Activated CD4-positive, alpha-beta T cell treated with anti-CD3 and anti-CD28 coated beads, Interleukin-2, amount 50 U/mL, for 1 hour (primary cell): ENCODE measurements around the gene NDUFS8.
A peak's percentile ranks its signal among the peaks of the same experiment; 100 is the strongest.

Experiments
- DNase-seq: peaks from one replicate; pipeline ENCODE4 v3.0.0-alpha.2; 2020

NDUFS8 gene

DNA sequence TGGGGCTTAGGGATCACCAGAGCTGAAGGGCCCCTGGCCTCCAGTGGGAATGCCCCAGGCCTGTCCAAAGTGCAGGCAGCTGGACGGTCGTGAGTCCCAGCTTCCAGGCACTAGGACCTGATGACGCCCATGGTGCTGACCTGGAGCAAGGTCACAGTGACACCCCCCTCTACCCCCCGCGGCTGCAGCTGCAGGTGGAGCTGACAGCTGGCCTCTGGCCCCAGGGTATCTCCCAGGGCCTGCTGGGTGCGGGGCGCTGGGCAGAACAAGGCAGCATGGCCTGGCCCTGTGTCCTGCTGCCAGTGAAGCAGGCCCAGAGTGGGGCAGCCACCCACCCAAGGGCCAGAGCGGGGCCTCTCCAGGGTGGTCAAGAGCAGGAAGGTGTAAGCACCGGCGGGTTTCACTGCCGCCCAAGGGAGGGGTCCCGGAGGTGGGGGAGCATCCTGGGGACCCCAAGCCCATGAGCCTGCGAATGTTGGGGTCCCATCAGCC, 7.8 kb downstream of the NDUFS8 start:
- DNase-seq = no peak

DNA sequence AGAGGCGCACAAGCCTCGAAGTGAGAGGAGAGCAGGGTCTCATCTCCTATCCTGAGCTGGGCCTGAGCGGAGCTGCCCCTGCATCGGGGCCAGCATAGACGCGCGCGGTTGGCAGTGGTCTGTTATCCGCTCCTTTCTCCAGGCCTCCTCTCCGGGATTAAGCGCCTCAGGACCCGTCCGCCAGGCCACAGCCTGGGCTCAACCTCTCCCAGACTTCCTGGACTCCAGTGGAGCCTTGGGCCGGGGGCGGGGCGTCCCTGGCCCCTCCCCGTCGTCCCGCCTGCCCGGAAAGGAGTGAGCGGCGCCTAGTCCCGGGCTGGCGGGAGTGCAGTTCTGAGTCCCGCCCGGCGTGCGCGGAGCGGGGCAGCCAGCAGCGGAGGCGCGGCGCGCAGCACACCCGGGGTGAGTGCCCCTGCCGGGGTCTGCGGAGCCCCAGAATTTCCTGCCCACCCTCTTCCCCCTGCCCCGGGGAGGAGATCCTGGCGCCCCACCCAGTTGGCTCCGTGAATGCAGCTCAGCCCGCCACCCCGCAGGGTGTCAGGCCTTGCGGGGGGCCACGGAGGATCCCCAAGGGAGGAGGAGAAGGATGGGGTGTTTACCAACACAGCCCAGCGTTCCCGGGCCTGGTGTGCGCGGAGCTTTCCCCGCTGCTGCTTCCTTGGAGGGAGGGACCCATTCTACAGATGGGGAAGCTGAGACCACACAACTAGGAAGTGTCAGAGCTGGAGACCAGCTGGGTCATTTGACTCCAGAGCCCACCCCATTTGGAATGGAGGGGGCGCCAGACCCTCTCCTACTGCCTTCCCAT, 8.4 kb downstream of the NDUFS8 start, which contains the start of gene TCIRG1:
Gene TCIRG1 (plus strand): TSS at position 308 of the 808 bp plus-strand sequence. CDS start 2,247 bp downstream, outside the sequence.
- DNase-seq = peak; percentile 34

DNA sequence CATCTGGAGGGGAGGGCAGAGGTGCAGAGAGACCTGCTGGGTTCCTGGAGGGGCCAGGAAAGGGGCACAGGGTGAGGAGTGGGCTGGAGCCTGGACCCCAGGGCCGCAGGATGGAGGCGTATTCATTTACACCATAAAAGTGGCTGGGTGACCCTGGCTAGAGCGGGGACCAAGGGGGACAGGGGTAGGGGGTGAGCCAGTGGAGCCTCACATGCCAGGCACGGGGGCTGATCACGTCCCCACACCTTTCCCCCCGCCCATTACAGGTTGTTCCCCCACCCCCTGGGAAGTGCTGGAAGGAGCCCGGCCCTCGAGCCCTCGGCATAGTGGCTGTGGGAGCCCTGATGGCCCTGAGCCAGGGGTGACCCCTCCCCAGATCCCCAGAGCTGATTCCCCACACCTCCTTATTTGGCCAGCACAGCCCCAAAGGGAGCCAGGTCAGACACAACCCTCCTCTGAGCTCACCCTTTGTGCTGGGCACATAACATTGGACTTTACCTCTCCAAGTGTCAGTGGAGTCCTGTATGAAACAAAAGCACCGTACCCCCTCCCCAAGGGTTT, 9.1 kb downstream of the NDUFS8 start:
- no peak for DNase-seq

DNA sequence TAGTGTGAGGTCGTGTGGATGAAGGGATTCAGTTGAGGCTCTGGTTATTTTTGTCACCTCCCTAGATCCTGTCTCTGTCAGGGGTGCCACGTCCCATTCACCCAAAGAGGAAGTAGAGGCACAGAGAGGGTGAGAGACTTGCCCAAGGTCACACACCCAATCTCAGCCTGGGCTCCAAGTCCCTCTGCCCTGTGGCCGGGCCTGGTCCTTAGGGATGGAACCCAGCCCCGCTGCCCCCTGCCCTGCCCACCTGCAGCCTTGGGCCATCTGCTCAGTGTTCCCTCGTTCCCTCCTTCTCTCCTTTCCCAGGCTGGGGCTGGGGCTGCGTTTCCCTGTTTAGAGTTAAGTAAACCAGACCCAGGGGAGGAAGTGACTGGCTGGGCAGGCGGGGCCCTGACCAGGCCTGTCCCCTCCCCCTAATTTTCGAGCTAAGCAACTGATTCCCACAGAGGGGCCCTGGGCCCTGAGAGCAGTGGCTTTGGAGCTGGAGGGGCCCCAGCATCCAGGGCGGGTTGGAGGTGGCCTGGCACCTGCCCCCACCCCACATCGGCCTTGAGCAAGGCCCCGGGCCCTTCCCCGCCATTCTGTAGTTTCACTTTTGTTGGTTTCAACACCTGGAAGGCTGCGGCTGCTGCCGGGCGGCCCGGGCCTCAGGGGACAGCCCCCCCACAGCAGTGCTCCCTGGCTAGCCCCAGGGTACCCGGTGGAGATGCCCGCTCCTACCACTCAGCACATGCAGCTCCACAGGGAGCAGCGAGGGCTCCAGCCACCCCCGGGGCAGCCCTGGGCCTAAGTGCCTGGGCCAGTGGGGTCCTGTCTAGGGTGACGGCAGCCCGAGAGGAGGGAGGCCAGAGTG, 9.8 kb downstream of the NDUFS8 start:
- DNase-seq = peak; percentile 37

DNA sequence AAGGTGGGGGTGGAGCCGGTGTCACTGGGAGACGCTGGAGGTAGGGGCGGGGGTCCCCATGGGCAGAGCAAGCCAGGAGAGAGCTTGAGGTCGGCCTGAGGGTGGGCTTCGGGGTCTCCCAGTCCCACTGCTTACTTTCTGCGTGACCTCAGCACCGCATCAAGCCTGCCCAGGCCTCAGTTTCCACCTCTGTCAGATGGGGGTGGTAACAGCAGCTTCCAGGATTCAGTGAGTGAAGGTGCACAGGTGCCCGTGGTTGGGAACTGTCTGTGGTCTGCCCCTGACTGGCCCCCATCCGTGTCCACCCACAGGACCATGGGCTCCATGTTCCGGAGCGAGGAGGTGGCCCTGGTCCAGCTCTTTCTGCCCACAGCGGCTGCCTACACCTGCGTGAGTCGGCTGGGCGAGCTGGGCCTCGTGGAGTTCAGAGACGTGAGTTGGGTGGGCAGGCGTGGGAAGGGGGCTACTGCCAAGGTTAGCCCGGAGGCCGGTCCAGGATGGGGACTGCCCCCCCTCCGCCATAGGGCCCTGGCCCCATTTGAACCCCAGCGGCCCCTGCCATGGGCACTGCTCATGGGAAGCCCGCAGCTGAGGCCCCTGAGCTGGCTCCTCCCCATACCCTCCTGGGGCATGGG, 10.6 kb downstream of the NDUFS8 start:
- DNase-seq = no peak

DNA sequence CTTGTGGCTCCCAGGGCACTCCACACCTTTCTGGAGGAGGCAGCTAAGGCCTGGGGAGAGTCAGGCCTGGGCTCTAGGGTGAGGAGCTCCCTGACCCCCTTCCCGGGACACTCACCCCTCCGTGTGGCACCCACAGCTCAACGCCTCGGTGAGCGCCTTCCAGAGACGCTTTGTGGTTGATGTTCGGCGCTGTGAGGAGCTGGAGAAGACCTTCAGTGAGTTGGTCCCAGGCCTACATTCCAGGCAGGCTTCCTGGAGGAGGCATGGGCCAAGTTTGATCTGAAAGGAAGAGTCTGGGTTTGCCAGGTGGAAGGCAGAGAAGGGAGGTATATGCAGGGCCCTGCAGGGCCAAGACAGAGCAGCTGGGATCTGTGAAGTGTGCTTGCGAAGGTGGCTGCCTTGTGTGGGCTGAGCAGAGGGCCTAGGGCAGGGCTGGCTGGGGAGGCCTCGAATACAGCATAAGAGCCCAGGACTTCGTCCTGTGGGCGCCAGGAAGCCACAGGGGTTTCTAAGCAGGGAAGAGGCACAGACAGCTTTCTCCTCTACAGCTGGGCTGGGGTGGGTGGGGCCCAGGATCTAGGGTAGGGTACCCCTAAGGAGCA, 11.2 kb downstream of the NDUFS8 start:
- no peak for DNase-seq

DNA sequence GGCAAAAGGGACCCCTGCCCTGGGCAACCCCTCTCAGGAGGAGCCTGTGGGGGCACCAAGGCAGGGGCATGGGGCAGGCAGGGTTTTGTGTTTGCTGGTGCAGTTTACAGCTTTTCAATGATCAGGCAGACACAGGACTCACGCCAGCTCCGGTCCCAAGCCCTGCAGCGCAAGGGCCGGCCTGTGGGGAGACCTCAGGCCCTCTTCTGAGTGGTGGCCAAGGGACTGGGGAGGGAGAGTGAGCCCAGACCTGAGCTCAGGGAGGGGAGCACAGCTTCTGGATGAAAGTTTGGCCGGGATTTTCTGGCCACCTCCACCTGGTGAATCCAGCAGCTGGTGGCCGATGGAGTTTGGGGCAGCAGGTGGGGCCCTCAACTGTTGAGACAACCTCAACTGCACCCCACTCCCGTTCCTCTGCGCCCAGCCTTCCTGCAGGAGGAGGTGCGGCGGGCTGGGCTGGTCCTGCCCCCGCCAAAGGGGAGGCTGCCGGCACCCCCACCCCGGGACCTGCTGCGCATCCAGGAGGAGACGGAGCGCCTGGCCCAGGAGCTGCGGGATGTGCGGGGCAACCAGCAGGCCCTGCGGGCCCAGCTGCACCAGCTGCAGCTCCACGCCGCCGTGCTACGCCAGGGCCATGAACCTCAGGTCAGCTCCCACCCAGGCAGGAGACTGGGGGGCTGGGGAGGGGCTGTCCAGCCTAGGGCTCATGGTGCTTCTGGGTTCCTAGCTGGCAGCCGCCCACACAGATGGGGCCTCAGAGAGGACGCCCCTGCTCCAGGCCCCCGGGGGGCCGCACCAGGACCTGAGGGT, 11.9 kb downstream of the NDUFS8 start:
- no peak for DNase-seq

DNA sequence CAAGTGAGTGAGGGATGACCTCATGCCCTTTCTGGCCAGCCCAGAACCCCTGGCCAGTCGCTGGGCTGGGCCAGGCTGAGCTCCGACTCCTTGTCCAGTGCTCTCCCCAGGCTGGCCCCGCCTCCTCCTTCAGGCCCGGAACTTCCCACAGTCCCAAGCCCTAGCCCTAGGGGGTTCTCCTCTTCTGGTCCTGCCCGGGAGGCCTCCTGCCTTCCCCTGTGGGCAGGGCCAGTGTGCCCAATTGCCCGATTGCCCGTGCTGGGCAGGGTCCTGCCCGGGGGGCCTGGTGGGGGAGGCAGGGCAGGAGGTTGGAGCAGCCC, 12.5 kb downstream of the NDUFS8 start:
- no peak for DNase-seq

DNA sequence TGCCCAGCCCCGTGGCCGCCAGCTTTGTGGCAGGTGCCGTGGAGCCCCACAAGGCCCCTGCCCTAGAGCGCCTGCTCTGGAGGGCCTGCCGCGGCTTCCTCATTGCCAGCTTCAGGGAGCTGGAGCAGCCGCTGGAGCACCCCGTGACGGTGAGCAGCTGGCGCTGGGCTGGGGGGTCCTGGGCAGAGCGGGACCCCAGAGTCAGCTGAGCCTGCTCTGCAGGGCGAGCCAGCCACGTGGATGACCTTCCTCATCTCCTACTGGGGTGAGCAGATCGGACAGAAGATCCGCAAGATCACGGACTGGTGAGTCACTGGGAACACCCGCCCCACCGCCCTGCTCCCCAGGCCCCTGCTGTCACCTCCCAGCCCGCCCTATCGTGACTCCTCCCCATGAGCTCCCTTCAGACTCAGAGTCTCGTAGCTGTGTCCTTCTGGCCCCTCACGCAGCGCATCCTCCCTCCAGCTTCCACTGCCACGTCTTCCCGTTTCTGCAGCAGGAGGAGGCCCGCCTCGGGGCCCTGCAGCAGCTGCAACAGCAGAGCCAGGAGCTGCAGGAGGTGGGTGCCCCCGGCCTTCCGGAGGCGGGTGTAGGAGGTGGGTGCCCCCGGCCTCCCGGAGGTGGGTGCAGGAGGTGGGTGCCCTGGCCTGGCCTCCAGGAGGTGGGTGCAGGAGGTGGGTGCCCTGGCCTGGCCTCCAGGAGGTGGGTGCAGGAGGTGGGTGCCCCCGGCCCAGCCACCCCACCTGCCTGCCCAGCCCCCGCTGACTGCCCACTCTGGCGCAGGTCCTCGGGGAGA, 13.1 kb downstream of the NDUFS8 start:
- DNase-seq = no peak

DNA sequence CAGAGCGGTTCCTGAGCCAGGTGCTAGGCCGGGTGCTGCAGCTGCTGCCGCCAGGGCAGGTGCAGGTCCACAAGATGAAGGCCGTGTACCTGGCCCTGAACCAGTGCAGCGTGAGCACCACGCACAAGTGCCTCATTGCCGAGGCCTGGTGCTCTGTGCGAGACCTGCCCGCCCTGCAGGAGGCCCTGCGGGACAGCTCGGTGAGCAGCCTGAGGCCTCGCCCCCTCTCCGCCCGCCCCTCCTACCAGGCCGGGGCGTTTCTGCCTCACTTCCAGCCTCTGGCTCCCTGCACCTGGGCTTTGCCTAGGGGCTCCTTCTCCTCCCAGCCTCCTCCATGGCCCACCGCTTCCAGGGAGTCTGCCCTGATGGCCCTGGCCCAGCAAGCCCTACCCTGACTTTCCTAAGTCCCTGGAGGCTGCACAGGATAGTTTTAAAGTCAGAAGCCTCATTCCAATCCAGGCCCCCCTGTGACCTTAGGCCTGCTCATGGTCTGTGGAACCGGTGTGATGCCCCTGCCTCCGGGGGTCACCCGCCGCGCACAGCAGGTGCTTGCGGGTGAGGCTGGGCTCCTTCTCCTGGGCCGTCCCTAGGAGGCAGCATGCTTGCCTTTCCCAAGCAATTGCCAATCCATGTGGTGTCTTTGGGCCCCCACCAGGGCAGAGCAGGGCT, 13.8 kb downstream of the NDUFS8 start:
- no peak for DNase-seq

DNA sequence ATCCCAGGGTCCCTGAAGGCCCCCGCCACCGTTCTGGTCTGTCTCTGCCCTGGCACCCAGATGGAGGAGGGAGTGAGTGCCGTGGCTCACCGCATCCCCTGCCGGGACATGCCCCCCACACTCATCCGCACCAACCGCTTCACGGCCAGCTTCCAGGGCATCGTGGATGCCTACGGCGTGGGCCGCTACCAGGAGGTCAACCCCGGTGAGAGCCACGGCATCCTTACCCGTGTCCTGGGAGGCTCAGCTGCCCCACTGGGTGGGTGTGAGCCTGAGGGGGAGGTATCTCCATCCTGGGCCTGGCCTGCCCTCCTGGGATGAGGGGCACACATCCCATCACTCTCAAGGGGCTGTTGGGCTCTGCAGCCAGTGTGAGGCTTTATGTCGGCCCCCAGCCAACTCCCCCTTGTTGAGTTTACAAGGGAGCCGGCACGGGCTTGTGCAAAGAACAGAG, 14.4 kb downstream of the NDUFS8 start:
- no peak for DNase-seq

DNA sequence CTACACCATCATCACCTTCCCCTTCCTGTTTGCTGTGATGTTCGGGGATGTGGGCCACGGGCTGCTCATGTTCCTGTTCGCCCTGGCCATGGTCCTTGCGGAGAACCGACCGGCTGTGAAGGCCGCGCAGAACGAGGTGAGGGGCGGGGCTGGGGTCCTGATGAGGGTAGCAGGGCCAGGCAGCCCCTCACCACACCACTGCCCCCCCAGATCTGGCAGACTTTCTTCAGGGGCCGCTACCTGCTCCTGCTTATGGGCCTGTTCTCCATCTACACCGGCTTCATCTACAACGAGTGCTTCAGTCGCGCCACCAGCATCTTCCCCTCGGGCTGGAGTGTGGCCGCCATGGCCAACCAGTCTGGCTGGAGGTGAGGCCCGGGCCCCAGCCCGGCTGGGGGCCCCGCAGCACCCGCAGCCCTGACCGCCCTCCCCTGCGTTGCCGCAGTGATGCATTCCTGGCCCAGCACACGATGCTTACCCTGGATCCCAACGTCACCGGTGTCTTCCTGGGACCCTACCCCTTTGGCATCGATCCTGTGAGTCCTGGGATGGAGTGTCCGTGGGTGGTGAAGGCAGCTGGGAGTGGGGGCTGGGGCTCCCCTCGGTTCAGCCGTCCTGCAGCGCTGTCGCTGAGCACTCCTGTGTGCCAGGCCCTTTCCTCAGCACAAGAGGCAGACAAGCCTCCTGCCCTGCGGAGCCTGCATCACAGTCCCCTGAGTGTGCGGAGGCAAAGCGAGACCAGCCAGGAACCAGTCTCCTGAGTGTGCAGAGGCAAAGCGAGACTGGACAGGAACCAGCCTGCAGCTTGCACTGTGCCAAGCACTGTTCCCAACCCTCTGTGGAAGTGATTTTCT, 17.2 kb downstream of the NDUFS8 start:
- no peak for DNase-seq

DNA sequence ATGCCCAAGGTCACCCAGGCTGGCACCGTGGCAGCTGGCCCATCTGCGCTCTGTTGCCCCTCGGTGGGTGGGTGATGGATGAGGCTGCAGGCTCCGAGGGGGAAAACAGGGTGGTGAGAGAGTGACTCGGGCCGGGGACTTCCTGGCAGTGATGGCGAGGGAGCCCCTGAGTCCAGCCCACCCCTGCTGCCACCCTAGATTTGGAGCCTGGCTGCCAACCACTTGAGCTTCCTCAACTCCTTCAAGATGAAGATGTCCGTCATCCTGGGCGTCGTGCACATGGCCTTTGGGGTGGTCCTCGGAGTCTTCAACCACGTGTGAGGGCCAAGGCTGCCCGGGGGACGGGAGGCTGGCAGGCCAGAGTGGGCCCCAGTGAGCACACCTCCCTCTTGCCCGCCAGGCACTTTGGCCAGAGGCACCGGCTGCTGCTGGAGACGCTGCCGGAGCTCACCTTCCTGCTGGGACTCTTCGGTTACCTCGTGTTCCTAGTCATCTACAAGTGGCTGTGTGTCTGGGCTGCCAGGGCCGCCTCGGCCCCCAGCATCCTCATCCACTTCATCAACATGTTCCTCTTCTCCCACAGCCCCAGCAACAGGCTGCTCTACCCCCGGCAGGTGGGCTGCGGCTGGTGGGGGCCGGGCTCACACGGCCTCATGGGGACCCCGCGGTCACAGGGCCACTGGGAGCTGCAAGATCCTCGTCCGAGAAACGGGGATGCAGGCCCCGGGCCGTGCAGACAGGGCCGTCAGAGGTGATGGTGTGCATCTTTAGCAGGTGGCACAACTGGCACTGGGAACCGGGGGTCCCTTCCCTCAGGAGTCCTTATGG, 18.4 kb downstream of the NDUFS8 start:
- no peak for DNase-seq

DNA sequence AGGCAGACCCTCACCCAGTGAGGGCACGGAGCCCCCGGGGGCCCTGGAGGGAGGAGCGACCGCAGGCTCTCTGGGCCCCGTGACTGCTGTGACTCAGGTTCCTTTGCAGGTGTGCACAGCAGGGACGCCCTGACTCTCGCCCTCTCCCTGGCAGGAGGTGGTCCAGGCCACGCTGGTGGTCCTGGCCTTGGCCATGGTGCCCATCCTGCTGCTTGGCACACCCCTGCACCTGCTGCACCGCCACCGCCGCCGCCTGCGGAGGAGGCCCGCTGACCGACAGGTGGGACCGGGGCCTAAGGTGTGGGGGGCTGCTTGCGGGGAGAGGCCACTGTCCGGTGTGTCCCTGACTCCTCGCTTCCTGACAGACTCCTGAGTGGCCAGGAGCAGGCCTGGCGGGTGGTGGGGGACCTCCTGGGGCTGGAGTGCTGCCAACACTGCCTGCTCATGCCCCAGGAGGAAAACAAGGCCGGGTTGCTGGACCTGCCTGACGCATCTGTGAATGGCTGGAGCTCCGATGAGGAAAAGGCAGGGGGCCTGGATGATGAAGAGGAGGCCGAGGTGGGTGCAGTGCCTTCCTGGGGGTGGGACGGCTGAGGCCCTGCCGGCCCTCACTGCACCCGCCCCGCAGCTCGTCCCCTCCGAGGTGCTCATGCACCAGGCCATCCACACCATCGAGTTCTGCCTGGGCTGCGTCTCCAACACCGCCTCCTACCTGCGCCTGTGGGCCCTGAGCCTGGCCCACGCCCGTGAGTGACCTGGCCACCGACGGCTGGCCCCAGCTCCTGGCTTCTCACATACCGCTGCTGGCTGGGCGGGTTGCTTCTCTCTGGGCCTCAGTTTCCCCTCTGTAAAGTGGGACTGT, 19.3 kb downstream of the NDUFS8 start:
- DNase-seq = no peak

DNA sequence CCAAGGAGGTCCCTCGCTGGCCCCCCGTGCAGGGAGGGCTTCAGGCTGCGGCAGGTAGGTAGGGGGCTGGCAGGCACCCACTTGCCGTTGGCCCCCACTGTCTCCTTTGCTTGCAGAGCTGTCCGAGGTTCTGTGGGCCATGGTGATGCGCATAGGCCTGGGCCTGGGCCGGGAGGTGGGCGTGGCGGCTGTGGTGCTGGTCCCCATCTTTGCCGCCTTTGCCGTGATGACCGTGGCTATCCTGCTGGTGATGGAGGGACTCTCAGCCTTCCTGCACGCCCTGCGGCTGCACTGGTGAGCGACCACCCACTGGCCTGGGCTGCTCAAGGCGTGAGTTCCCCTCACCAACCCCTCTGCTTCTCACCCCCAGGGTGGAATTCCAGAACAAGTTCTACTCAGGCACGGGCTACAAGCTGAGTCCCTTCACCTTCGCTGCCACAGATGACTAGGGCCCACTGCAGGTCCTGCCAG, 19.9 kb downstream of the NDUFS8 start:
- no peak for DNase-seq

DNA sequence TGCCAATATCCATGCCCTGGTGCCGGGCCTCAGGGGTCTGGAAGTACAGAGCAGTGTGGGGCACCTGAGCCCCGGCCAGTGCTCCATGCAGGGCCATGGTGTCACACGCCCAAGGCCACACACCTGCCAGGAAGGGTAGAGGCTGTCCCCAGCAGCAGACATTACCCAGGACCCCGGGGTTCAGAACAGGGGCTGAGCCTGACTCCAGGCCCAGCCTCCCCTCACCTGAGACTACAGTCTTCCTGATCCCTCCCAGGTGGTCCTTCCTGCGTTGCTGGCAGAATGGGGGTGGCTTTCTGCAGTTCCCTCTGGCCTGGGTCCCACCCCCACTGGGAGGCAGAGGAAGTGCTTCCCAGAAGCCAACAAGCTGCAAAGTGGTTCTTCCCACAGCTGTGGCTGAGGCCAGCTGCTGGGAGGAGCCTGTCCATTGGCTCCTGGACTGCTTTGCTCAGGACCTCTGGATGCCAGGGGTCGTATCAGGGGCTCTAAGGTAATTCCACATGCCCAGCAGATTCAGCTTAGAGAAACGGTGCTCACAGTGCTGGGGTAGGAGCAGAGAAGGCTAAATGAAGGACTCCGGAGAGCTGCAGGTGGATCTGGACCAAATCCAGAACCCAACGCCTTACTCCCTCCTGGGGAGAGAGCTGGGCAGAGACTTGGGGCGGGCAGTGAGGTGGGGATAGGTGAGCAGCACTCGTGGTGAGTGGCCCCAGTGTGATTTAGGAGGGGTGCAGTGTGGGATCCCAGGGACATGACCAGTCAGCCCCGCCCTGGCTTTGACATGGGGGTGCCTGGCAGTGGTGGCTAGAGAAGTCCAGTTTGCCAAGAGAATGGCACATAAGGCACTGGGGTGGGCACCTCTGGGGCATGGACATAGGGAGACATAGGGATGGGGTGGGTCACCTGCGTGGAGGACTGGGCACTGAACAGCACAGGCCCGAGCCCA, 21.0 kb downstream of the NDUFS8 start:
- DNase-seq = no peak
